Pulmonary artery endothelial cell (primary cell): ENCODE data around the gene EGFR. TPM values are rescaled to one million over a fixed set of nuclear protein-coding genes. Genes with fewer than 3 reads are reported as not detected.

Experiments used
- DNase-seq: peaks from one replicate; pipeline ENCODE4 v3.0.0-alpha.2; 2011; ENCODE audit warnings: low read depth, low spot score
- total RNA-seq: library from RNA; depleted of rRNA; stranded (reverse); fragments of >200 nt; gene quantifications from 2 replicates; pipeline ENCODE4 v1.2.3, GENCODE V29; 2014

EGFR gene
- total RNA-seq, 1 donor from 2014 or later, result 2.5 TPM

DNA sequence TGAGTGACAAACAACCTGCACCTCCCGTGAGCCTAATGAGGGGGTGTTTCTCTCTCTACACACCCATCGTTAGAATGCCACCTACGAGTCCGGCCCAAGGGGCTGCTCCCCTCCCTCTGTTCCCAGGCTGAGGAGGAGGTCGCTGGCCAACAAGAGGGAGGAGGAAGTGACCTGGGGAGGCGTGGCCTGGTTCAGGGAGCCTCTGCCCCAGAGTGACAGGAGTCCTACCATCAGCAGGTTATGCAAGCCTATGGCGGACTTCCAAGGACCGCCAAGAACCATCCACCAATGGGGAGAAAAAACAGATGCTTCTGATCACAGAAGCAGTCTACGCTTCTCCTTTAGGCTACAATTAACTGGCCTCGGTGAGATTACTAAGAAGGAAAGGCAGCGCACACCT is 12.3 kb upstream of the EGFR start:
- no peak for DNase-seq

DNA sequence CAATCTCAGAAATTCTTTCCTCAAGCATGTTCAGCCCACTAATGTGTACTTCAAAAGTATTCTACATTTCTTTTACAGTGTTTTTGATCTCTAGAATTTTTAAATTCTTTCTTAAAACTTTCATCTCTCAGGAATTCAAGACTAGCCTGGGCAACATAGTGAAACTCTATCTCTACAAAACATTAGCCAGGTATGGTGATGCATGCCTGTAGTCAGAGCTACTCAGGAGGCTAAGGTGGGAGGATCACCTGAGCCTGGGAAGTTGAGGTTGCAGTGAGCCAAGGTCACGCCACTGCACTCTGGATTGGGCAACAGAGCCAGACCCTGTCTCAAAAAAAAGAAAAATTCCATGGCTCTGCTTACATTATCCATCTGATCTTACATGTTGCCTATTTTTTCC is 5.0 kb upstream of the EGFR start:
- no peak for DNase-seq

DNA sequence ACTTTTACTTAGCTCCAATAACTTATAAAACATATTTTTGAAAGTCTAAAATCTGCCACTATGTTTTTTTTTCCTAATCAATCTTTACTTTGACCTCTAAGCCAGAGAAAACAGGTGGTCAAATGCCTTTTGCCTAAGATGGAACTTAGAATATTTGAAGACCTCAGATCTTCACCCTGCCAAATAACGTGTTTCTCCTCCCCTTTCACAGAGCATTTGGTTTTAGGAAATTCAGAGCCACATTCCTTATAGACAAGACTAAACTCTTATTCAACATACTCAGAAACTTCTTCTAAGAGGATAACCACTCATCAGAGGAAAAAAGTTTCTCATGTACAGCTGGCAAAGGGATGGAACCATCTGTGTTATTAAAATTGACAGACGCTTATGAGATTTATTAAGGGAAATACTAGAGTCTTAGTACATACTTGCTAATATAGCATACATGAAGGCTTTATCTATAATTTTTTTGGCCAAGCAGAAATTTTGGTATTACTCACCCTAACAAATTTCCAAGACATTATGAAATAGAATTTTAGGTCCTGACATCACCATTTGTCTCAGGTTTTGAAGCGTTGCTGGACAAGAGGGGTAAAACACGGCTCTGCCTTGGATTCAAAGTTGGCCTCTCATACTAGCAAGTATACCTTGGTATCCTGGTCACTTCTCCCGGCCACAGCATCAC is 2.6 kb upstream of the EGFR start:
- DNase-seq, result no peak

DNA sequence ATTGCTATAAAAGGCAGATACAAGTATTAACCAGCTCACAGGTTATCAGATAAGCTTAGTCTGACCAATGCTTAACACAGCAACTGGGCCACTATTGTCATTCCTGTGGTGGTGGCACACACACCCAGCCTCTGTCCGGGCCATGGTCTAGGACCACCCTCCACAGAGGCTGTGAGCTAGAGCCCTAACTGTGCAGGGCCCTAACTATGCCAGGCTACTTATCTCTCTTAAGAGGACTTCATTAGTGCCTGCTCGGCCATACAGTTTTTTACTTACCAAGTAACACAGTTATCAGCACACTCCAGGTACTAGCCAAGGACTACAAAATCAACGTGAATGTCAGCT is 2.1 kb upstream of the EGFR start:
- DNase-seq, result no peak

DNA sequence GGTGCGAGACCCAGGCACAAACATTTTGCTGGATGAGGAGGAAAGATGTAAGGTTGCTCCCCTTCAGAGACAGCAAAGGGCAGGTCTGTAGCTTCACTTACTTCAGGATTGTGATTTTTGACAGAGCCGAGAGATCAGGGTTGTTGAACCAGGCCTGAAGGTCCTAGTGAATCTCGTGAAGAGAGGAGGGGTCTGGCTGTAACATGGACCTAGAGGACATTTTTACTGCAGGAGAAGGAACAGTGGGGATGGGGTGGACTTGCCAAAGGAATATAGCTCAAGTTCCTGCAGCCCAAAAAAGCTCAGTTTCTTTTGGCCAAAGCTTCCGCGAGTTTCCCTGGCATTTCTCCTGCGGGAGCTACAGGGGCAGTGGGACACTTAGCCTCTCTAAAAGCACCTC is 976 bp upstream of the EGFR start:
- DNase-seq, result no peak

DNA sequence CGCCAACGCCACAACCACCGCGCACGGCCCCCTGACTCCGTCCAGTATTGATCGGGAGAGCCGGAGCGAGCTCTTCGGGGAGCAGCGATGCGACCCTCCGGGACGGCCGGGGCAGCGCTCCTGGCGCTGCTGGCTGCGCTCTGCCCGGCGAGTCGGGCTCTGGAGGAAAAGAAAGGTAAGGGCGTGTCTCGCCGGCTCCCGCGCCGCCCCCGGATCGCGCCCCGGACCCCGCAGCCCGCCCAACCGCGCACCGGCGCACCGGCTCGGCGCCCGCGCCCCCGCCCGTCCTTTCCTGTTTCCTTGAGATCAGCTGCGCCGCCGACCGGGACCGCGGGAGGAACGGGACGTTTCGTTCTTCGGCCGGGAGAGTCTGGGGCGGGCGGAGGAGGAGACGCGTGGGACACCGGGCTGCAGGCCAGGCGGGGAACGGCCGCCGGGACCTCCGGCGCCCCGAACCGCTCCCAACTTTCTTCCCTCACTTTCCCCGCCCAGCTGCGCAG is 424 bp downstream of the EGFR start:
- DNase-seq, result no peak

DNA sequence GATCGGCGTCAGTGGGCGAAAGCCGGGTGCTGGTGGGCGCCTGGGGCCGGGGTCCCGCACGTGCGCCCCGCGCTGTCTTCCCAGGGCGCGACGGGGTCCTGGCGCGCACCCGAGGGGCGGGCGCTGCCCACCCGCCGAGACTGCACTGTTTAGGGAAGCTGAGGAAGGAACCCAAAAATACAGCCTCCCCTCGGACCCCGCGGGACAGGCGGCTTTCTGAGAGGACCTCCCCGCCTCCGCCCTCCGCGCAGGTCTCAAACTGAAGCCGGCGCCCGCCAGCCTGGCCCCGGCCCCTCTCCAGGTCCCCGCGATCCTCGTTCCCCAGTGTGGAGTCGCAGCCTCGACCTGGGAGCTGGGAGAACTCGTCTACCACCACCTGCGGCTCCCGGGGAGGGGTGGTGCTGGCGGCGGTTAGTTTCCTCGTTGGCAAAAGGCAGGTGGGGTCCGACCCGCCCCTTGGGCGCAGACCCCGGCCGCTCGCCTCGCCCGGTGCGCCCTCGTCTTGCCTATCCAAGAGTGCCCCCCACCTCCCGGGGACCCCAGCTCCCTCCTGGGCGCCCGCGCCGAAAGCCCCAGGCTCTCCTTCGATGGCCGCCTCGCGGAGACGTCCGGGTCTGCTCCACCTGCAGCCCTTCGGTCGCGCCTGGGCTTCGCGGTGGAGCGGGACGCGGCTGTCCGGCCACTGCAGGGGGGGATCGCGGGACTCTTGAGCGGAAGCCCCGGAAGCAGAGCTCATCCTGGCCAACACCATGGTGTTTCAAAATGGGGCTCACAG is 1.1 kb downstream of the EGFR start:
- DNase-seq, result no peak

DNA sequence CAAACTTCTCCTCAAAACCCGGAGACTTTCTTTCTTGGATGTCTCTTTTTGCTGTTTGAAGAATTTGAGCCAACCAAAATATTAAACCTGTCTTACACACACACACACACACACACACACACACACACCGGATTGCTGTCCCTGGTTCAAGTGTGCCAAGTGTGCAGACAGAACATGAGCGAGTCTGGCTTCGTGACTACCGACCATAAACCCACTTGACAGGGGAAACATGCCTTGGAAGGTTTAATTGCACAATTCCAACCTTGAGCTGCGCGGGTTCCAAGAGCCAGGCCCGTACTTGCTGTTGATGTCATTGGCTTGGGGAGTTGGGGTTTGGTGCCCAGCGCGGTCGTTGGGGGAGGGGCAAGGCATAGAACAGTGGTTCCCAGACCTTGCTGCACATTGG is 1.7 kb downstream of the EGFR start:
- no peak for DNase-seq

DNA sequence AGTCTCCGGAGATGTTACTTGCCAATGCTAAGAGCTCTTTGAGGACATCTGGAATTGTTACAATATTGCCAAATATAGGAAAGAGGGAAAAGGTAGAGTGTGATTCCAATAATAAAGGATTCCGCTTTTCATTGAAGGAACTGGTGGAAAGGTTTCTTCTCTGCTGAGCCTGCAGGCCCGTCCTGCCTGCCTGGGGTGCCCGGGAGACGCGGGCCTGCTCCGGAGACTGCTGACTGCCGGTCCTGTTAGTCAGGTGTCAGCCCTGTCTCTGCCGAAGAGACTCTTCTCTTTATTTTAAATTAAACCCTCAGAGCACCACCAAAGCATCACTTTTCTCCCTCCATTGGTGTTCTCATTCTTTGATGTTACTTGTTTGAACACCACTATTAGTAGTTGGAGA is 2.2 kb downstream of the EGFR start:
- no peak for DNase-seq

DNA sequence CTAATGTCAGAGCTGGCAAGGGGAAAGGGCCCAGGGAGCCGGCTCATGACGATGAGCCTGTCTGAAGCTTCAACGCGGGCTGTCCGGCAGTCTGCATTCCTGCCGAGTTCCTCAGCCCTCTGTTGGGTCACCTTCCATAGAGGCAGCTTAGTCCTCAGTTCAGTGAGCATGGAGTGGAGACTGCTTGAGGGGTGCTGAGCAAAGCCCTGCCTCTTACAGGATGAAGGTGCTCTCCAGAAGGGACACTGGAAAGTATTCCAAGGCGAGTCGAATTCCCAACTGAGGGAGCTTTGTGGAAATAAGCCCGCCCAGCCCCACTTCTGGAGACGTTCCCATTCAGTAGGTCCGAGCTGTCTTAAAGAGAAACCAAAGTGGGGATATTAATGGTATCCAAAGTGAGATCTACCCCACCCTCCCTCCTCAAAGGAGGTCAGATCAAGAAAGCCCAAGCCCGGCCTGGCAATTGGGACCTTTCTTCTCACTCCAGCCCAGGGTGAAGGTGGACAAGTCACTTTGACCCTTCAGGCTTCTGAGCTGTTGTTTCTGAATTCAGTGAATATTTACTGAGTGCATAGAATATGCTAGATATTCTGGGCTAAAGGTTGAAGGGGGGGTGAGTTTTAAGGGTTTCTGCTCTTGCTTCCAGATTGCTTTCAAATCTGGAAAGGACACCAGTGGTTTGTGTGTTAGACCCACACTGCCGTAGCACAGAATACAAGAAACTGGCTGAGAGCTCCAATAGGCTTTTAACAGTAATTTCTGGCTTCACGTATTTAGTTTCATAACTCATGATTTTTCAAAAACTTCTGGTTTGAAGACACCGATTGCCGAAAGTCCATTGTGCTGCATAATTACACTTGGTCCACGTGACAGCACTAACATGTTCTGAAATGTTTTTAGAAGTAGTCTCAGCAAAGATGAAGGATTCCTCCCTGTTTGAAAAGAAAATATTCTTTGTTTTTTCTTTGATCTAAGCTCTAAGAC is 3.5 kb downstream of the EGFR start:
- no peak for DNase-seq

DNA sequence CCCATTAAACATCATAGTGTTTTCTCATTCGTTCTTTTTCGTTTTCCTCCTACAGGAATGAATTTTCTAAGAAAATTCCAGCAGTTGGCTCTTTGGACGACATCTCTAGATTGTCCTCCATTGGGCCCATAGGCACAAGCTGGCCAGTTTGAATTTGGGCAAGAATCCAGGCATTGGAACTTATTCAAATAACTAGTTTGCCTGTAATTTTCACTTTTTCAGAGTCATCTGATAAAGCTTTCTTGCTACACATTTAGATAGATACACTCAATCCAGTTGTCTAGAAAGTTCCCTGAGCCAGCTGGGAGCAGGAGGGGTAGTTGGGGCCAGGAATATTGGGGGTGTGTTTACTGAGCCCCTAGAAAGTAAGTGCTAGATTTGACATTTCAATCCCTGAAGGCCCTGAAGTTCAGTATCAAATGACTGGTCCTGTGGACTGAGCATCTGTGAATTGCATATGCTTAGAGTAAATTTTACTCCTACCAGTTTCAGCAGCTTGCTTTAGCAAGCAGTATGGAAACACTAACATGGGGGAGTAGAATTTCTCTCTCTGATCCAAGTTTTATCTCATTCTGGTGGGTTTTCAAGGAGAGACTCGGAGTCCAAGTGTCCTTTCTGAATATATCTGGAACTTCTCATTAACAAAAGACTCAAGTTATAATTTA is 5.2 kb downstream of the EGFR start:
- no peak for DNase-seq

DNA sequence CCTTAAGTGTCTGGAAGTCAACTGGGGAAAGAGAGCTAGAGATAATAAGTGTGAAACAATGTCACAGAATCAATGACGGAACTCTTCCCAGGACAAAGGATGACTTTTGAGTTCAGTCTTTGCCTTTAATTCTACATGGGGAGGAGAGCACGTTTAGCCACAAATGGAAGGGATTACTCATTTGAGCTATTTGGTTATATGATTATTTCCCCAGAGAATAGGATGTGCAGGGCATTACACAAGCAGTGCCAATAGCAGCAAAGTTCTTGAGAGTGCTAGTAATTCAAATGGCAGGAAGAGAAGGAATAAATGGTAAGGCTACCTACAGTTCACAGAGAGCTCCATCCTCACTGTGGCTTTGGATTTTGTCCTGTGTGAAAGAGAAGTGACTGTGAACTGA is 6.0 kb downstream of the EGFR start:
- no peak for DNase-seq

DNA sequence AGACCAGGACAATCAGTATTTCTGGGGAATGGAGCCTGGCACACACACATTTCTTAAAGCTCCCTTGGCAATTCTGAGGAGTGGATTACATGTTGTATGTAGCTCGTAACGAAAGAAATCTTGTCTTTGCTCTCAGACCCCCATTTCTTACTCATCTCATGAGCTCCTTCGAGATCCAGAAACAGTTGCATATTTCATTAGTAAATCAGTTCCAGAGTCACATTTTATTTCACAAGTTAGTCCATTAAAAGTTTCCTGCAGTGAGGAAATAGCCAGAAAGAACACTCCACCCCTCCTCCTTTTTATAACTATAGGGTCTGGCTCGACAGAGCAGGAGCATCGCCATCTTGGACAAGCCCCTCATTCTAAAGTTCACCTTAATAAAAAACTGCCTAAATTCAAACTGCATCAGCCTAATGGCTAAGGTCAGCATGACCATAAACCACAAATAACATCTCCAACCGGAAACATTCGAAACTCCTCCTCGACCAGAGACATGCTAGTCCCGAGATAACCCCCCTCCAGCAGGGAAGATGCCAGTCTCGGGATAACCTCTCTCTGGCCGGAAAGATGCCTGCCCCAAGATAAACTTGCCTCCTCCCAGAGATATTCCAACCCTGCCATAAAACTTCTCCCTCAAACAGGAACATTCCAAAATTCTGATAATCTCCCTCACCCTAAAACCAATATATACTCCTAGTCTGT is 7.4 kb downstream of the EGFR start:
- no peak for DNase-seq

DNA sequence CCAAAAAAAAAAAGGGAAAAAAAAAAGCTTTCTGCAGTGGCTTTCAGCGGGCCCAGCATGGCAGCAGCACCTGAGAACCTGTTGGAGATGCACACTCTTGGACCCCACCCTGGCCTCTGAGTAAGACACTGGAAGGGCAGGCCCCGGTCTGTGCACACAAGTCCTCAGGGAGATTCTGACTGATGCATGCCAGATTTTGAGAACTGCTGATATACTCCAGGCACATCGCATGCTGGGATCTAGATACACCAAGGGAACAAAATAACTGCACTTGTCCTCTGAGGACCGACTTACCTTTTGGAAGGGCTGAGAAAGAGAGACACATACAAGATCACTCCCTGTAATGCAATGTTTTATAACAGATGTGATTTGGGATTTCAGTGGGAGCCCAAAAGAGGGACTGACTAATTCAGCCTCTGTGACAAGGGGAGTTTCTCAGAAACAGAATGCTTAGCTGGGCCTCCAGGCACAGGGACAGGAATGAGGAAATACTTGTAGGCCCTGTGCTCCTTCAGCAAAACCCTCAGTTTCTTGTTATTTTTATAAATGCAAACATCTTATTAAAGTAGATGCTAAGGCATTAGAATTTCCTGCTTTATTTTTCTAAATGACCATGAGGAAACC is 8.2 kb downstream of the EGFR start:
- DNase-seq, result no peak

DNA sequence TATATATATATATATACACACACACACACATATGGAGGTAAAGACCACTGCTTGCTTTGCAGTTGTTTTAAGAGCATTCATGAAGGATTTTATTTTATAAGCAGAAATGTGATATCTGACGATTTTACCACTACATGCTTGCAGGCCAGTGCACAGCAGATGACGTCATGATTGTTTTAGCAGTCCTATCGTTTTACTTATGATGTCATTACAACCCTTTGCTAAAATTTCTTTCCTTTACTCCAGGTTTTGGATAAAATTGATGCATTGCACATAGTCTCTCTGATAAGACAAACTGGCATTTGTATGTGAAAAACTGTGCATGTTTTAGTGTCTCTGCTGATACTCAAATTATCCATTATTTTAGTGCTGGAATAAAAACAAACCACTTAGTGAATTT is 9.2 kb downstream of the EGFR start:
- no peak for DNase-seq

DNA sequence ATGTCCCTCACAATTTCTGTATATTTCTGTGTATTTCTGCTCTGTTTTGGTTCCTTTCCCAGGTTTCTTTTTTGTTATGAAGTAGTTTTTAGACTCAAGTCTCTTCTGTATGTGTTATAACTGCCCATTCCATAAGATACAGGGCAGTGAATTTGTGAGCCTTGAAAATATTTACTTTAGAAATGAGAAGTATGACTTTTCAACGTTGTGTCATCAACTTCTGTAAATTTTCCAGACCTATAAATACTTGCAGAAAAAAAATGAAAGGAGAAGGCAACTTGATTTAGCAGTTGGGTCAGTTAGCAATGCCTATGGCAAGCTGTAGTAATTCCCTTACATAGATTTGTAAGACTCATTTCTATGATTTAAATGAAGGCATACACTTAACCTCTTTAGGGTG is 11.5 kb downstream of the EGFR start:
- DNase-seq, result no peak

DNA sequence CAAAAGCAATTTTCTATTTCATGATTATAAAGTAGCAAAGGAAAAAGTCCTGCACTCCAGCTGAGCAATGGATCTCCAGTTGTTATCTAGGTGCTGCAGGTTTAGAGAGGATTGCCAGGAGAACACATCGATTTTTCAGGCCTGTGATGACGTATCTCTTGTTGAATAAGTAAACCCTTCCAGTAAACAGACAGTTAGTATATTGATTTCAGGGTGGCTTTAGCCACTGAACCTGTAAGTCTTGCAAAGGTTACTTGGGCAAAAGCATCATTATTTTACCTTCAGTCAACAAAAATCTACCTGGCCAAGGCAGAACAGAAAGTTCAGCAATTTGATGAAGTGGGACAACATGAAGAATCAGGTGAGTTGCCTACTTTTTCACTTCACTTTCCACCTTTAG is 12.3 kb downstream of the EGFR start:
- no peak for DNase-seq

DNA sequence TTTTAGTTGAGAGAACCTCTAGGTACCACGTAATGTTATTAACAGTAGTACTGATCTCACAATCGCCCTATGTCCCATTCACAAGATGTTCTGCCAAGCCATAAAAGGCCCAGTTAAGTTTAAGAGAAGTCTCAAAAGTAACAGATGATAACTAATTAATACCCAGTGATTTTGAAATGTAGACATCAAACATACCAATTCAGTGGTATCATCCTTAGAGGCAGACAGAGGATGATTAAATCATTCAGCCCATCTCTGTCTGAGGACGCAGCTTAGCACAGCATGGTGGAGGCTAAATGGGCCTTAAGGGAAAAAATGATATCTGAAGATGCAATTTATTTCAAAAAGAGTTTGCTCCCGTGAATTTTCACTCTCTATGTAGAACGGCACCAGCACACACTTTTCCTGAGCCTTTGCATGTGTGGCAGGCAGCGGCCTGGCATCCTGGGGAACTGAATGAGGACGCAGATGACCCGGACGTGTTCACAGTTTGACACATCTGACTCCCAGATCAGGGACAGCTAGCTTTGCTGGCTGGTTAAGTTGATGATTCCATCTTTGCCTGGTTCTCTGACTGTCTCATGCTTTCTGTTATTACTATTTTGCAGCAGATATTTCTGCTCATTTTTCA is 13.4 kb downstream of the EGFR start:
- DNase-seq, result no peak

DNA sequence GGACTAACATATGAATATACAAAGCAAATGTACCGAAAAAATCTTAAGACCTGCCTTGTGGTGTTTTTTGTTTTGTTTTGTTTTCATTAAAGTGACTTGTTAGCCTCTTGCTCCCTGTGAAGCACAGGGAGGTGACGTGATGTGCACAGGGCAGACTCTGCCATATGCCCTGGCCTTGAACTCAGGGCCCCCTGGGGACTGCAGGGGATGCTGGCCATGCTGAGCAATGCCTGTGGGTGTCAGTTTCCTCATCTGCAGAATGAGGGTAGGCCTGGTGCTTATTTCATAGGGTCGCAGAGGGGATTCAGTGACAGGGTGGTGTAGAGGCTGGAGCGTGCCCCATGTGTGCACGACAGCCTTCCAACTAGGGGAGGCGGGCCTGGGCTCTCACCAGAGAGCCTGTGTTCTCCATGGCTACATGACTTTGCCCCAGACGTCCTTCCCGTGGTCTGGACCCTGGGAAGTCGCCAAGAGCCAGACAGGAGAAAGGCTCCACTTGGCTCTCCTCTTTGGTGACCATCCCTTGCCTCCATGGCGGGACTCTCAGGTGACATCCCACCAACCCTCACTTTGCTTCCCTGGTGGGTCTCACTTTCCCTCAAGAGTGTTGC is 14.5 kb downstream of the EGFR start:
- no peak for DNase-seq
